GM12865 (cell line): ENCODE measurements around the gene SUN1.
"Not testable (repeated sequence)": the region's sequence is repeated elsewhere in the genome, so short reads cannot be mapped to it uniquely, and the experiment has no call there.

Experiments
- DNase-seq: peaks from one replicate; pipeline ENCODE4 v3.0.0; 2010; ENCODE audit warnings: low read depth
- H3K4me3 ChIP-seq: 2 replicates; pipeline ENCODE4 v1.5.1; 2011; ENCODE audit warnings: mild to moderate bottlenecking, low read depth, low read length, control low read depth
- CTCF ChIP-seq: IDR thresholded peaks from 2 replicates; pipeline ENCODE4 v1.5.1; 2011; ENCODE audit warnings: low read length, control low read depth, low read depth, inconsistent platforms; ENCODE audit not compliant: insufficient read depth; ENCODE audit errors: missing control alignments

SUN1 gene

GRCh38 chr7:923108-924041 is 91.1 kb downstream of the SUN1 start:
- no peak for TF ChIP-seq CTCF
- H3K4me3 ChIP-seq, result peak overlapping the region; percentile 94
- peak; percentile 97 for DNase-seq

GRCh38 chr7:924042-924441 is 91.8 kb downstream of the SUN1 start:
- DNase-seq, result not testable (repeated sequence)
- peak overlapping the region; percentile 94 for H3K4me3 ChIP-seq
